ENCODE results near the gene ZNF862.

The ZNF862 gene

GRCh38 chr7:149843566-149843965 is 5.4 kb downstream of the ZNF862 start:
- no peak overlapping the region for H3K4me3 ChIP-seq (ENCODE audit: low read depth in 1 of 5, low read length in 5 of 5)
- H3K27ac ChIP-seq (ENCODE audit: low read depth, low read length), result no peak overlapping the region
- H3K36me3 ChIP-seq (ENCODE audit: control insufficient read depth in 5 of 5, insufficient read depth in 5 of 5, low read length in 5 of 5), result peaks cover 3 to 19% (median 14%) of the 10 kb centered on the region in 5 donors
- peaks cover 6 to 26% (median 22%) of the 10 kb centered on the region in 5 donors for H3K4me1 ChIP-seq (ENCODE audit: control insufficient read depth in 5 of 5, insufficient read depth in 5 of 5, low read length in 5 of 5)
- H3K9me3 ChIP-seq (ENCODE audit: control insufficient read depth in 5 of 5, low read length in 5 of 5), result no peaks in the 10 kb centered on the region
- H3K27me3 ChIP-seq (ENCODE audit: control insufficient read depth in 5 of 5, insufficient read depth in 4 of 5, low read length in 5 of 5), result no peaks in the 10 kb centered on the region
- H3K9ac ChIP-seq (ENCODE audit: low read length in 5 of 5), result no peak overlapping the region

- peaks cover 2 to 17% (median 14%) of the 10 kb centered on the region in 5 donors for H3K4me1 ChIP-seq (ENCODE audit: control insufficient read depth in 5 of 5, insufficient read depth in 5 of 5, low read length in 5 of 5)
- H3K4me3 ChIP-seq (ENCODE audit: low read depth in 1 of 5, low read length in 5 of 5), result no peak overlapping the region
- H3K9ac ChIP-seq (ENCODE audit: low read length in 5 of 5), result no peak overlapping the region
- H3K36me3 ChIP-seq (ENCODE audit: control insufficient read depth in 5 of 5, insufficient read depth in 5 of 5, low read length in 5 of 5), result peaks cover 3 to 22% (median 19%) of the 10 kb centered on the region in 5 donors
- no peaks in the 10 kb centered on the region for H3K9me3 ChIP-seq (ENCODE audit: control insufficient read depth in 5 of 5, low read length in 5 of 5)
- H3K27ac ChIP-seq (ENCODE audit: low read depth, low read length), result no peak overlapping the region
- no peaks in the 10 kb centered on the region for H3K27me3 ChIP-seq (ENCODE audit: control insufficient read depth in 5 of 5, insufficient read depth in 4 of 5, low read length in 5 of 5)
Observed at GRCh38 chr7:149844445-149844844, 6.3 kb downstream of the ZNF862 start.

GRCh38 chr7:149845257-149845980 is 7.2 kb downstream of the ZNF862 start:
- Histone ChIP-seq H3K9ac (ENCODE audit: low read length in 5 of 5) (peak overlapping the region in 1 of 5 donors; percentile 27), H3K27ac (ENCODE audit: low read depth, low read length) (no peak overlapping the region), H3K36me3 (ENCODE audit: control insufficient read depth in 5 of 5, insufficient read depth in 5 of 5, low read length in 5 of 5) (peaks cover 3 to 32% (median 23%) of the 10 kb centered on the region in 5 donors), H3K4me1 (ENCODE audit: control insufficient read depth in 5 of 5, insufficient read depth in 5 of 5, low read length in 5 of 5) (peaks cover 2 to 14% (median 12%) of the 10 kb centered on the region in 5 donors), H3K4me3 (ENCODE audit: low read depth in 1 of 5, low read length in 5 of 5) (no peak overlapping the region), H3K27me3 (ENCODE audit: control insufficient read depth in 5 of 5, insufficient read depth in 4 of 5, low read length in 5 of 5) (no peaks in the 10 kb centered on the region), H3K9me3 (ENCODE audit: control insufficient read depth in 5 of 5, low read length in 5 of 5) (no peaks in the 10 kb centered on the region)

GRCh38 chr7:149846021-149846420 is 7.8 kb downstream of the ZNF862 start:
- H3K36me3 ChIP-seq (ENCODE audit: control insufficient read depth in 5 of 5, insufficient read depth in 5 of 5, low read length in 5 of 5), result peaks cover 3 to 33% (median 23%) of the 10 kb centered on the region in 5 donors
- no peak overlapping the region for H3K27ac ChIP-seq (ENCODE audit: low read depth, low read length)
- peaks cover 2 to 14% (median 12%) of the 10 kb centered on the region in 5 donors for H3K4me1 ChIP-seq (ENCODE audit: control insufficient read depth in 5 of 5, insufficient read depth in 5 of 5, low read length in 5 of 5)
- H3K4me3 ChIP-seq (ENCODE audit: low read depth in 1 of 5, low read length in 5 of 5), result no peak overlapping the region
- no peaks in the 10 kb centered on the region for H3K27me3 ChIP-seq (ENCODE audit: control insufficient read depth in 5 of 5, insufficient read depth in 4 of 5, low read length in 5 of 5)
- no peaks in the 10 kb centered on the region for H3K9me3 ChIP-seq (ENCODE audit: control insufficient read depth in 5 of 5, low read length in 5 of 5)
- H3K9ac ChIP-seq (ENCODE audit: low read length in 5 of 5), result no peak overlapping the region

GRCh38 chr7:149846436-149847046 is 8.4 kb downstream of the ZNF862 start:
- peaks cover 3 to 33% (median 23%) of the 10 kb centered on the region in 5 donors for H3K36me3 ChIP-seq (ENCODE audit: control insufficient read depth in 5 of 5, insufficient read depth in 5 of 5, low read length in 5 of 5)
- no peaks in the 10 kb centered on the region for H3K27me3 ChIP-seq (ENCODE audit: control insufficient read depth in 5 of 5, insufficient read depth in 4 of 5, low read length in 5 of 5)
- no peak overlapping the region for H3K27ac ChIP-seq (ENCODE audit: low read depth, low read length)
- H3K4me1 ChIP-seq (ENCODE audit: control insufficient read depth in 5 of 5, insufficient read depth in 5 of 5, low read length in 5 of 5), result peaks cover 2 to 14% (median 12%) of the 10 kb centered on the region in 5 donors
- no peak overlapping the region for H3K4me3 ChIP-seq (ENCODE audit: low read depth in 1 of 5, low read length in 5 of 5)
- no peaks in the 10 kb centered on the region for H3K9me3 ChIP-seq (ENCODE audit: control insufficient read depth in 5 of 5, low read length in 5 of 5)
- no peak overlapping the region for H3K9ac ChIP-seq (ENCODE audit: low read length in 5 of 5)

- H3K9ac ChIP-seq (ENCODE audit: low read length in 5 of 5), result no peak overlapping the region
- no peaks in the 10 kb centered on the region for H3K27me3 ChIP-seq (ENCODE audit: control insufficient read depth in 5 of 5, insufficient read depth in 4 of 5, low read length in 5 of 5)
- H3K36me3 ChIP-seq (ENCODE audit: control insufficient read depth in 5 of 5, insufficient read depth in 5 of 5, low read length in 5 of 5), result peaks cover 3 to 43% (median 31%) of the 10 kb centered on the region in 5 donors
- H3K4me3 ChIP-seq (ENCODE audit: low read depth in 1 of 5, low read length in 5 of 5), result no peak overlapping the region
- no peaks in the 10 kb centered on the region for H3K9me3 ChIP-seq (ENCODE audit: control insufficient read depth in 5 of 5, low read length in 5 of 5)
- H3K27ac ChIP-seq (ENCODE audit: low read depth, low read length), result no peak overlapping the region
- H3K4me1 ChIP-seq (ENCODE audit: control insufficient read depth in 5 of 5, insufficient read depth in 5 of 5, low read length in 5 of 5), result peaks cover 2 to 14% (median 12%) of the 10 kb centered on the region in 5 donors
Observed at GRCh38 chr7:149849174-149849573, 11.0 kb downstream of the ZNF862 start.

GRCh38 chr7:149850007-149850594 is 11.9 kb downstream of the ZNF862 start:
- Histone ChIP-seq H3K36me3 (ENCODE audit: control insufficient read depth in 5 of 5, insufficient read depth in 5 of 5, low read length in 5 of 5) (peaks cover 3 to 43% (median 28%) of the 10 kb centered on the region in 5 donors), H3K27ac (ENCODE audit: low read depth, low read length) (no peak overlapping the region)

GRCh38 chr7:149850716-149851115 is 12.5 kb downstream of the ZNF862 start:
- Histone ChIP-seq H3K36me3 (ENCODE audit: control insufficient read depth in 5 of 5, insufficient read depth in 5 of 5, low read length in 5 of 5) (peaks cover 3 to 41% (median 26%) of the 10 kb centered on the region in 5 donors), H3K9ac (ENCODE audit: low read length in 5 of 5) (no peak overlapping the region), H3K27me3 (ENCODE audit: control insufficient read depth in 5 of 5, insufficient read depth in 4 of 5, low read length in 5 of 5) (no peaks in the 10 kb centered on the region), H3K4me1 (ENCODE audit: control insufficient read depth in 5 of 5, insufficient read depth in 5 of 5, low read length in 5 of 5) (peaks cover under 1 to 14% (median 9%) of the 10 kb centered on the region in 5 donors), H3K9me3 (ENCODE audit: control insufficient read depth in 5 of 5, low read length in 5 of 5) (no peaks in the 10 kb centered on the region), H3K4me3 (ENCODE audit: low read depth in 1 of 5, low read length in 5 of 5) (no peak overlapping the region), H3K27ac (ENCODE audit: low read depth, low read length) (no peak overlapping the region)

More at GRCh38 chr7:149850007-149850594, 11.9 kb downstream of the ZNF862 start:
- Histone ChIP-seq H3K27me3 (ENCODE audit: control insufficient read depth in 5 of 5, insufficient read depth in 4 of 5, low read length in 5 of 5) (no peaks in the 10 kb centered on the region), H3K9ac (ENCODE audit: low read length in 5 of 5) (no peak overlapping the region), H3K4me1 (ENCODE audit: control insufficient read depth in 5 of 5, insufficient read depth in 5 of 5, low read length in 5 of 5) (peaks cover 2 to 19% (median 15%) of the 10 kb centered on the region in 5 donors), H3K9me3 (ENCODE audit: control insufficient read depth in 5 of 5, low read length in 5 of 5) (no peaks in the 10 kb centered on the region), H3K4me3 (ENCODE audit: low read depth in 1 of 5, low read length in 5 of 5) (no peak overlapping the region)

GRCh38 chr7:149851449-149851848 is 13.3 kb downstream of the ZNF862 start:
- H3K4me1 ChIP-seq (ENCODE audit: control insufficient read depth in 5 of 5, insufficient read depth in 5 of 5, low read length in 5 of 5), result peaks cover 0 to 11% (median 7%) of the 10 kb centered on the region in 5 donors
- H3K9ac ChIP-seq (ENCODE audit: low read length in 5 of 5), result no peak overlapping the region
- H3K27me3 ChIP-seq (ENCODE audit: control insufficient read depth in 5 of 5, insufficient read depth in 4 of 5, low read length in 5 of 5), result no peaks in the 10 kb centered on the region
- H3K4me3 ChIP-seq (ENCODE audit: low read depth in 1 of 5, low read length in 5 of 5), result no peak overlapping the region
- H3K36me3 ChIP-seq (ENCODE audit: control insufficient read depth in 5 of 5, insufficient read depth in 5 of 5, low read length in 5 of 5), result peaks cover 3 to 37% (median 24%) of the 10 kb centered on the region in 5 donors
- H3K9me3 ChIP-seq (ENCODE audit: control insufficient read depth in 5 of 5, low read length in 5 of 5), result no peaks in the 10 kb centered on the region
- no peak overlapping the region for H3K27ac ChIP-seq (ENCODE audit: low read depth, low read length)

GRCh38 chr7:149853157-149853556 is 15.0 kb downstream of the ZNF862 start:
- Histone ChIP-seq H3K36me3 (ENCODE audit: control insufficient read depth in 5 of 5, insufficient read depth in 5 of 5, low read length in 5 of 5) (peaks cover 3 to 30% (median 18%) of the 10 kb centered on the region in 5 donors), H3K9ac (ENCODE audit: low read length in 5 of 5) (no peak overlapping the region), H3K9me3 (ENCODE audit: control insufficient read depth in 5 of 5, low read length in 5 of 5) (no peaks in the 10 kb centered on the region), H3K27me3 (ENCODE audit: control insufficient read depth in 5 of 5, insufficient read depth in 4 of 5, low read length in 5 of 5) (no peaks in the 10 kb centered on the region), H3K4me3 (ENCODE audit: low read depth in 1 of 5, low read length in 5 of 5) (no peak overlapping the region), H3K27ac (ENCODE audit: low read depth, low read length) (no peak overlapping the region), H3K4me1 (ENCODE audit: control insufficient read depth in 5 of 5, insufficient read depth in 5 of 5, low read length in 5 of 5) (peaks cover 0 to 10% (median 6%) of the 10 kb centered on the region in 5 donors)

Measured in subcutaneous abdominal adipose tissue (tissue), 5 donors.